GM23338 (cell line): ENCODE results near the gene MKI67.

ENCODE experiments used
- CREB1 ChIP-seq: fragments of 250-450 bp; sonication (Bioruptor Pico); IDR thresholded peaks from 2 replicates; pipeline ENCODE4 v1.5.0; 2020; ENCODE audit warnings: low read depth, mild to moderate bottlenecking, moderate library complexity
- CTCF ChIP-seq, 2 experiments: fragments of 200-600 bp in 1 of 2; sonication (generic) in 1 of 2; conservative IDR thresholded peaks; 2 replicates each; pipeline versions ENCODE4 v1.5.1 to v1.6.1; 2016 to 2017; ENCODE audit warnings: antibody characterized with exemption in 2 of 2, low read depth in 2 of 2, mild to moderate bottlenecking in 2 of 2, moderate library complexity in 1 of 2
- ETS1 ChIP-seq: IDR thresholded peaks from 2 replicates; pipeline ENCODE4 v1.6.1; 2016; ENCODE audit warnings: antibody characterized with exemption
- EZH2 ChIP-seq: fragments of 200-600 bp; sonication (generic); IDR thresholded peaks from one replicate; pipeline ENCODE4 v1.8.0; 2017; ENCODE audit warnings: antibody characterized with exemption, mild to moderate bottlenecking, low read depth; ENCODE audit not compliant: unreplicated experiment
- EZH2phosphoT487 ChIP-seq: fragments of 200-600 bp; sonication (generic); IDR thresholded peaks from one replicate; pipeline ENCODE4 v1.8.1; 2018; ENCODE audit warnings: antibody characterized with exemption; ENCODE audit not compliant: unreplicated experiment
- JUNB ChIP-seq: IDR thresholded peaks from one replicate; pipeline ENCODE4 v1.6.1; 2016; ENCODE audit warnings: antibody characterized with exemption; ENCODE audit not compliant: unreplicated experiment
- NANOG ChIP-seq: IDR thresholded peaks from 2 replicates; pipeline ENCODE4 v1.6.1; 2016; ENCODE audit warnings: antibody characterized with exemption, borderline replicate concordance
- POLR2AphosphoS5 ChIP-seq: IDR thresholded peaks from 2 replicates; pipeline ENCODE4 v1.6.1; 2016; ENCODE audit warnings: antibody characterized with exemption, low read depth
- REST ChIP-seq: IDR thresholded peaks from one replicate; pipeline ENCODE4 v1.6.1; 2018; ENCODE audit warnings: antibody characterized with exemption; ENCODE audit not compliant: unreplicated experiment

- TF ChIP-seq CTCF (conservative IDR thresholded peaks at IDR 0.05; ENCODE audit: low read depth in 2 of 2) = no peak
- no peak for TF ChIP-seq EZH2
- no peak for TF ChIP-seq NANOG
- no peak for TF ChIP-seq POLR2AphosphoS5
- TF ChIP-seq EZH2phosphoT487 = no peak
- TF ChIP-seq REST = no peak
- TF ChIP-seq CREB1 (CRISPR knock-in tag) = no peak
- TF ChIP-seq ETS1 = no peak
- no peak for TF ChIP-seq JUNB
Measured at GRCh38 chr10:128101901-128102300, 24.3 kb downstream of the MKI67 start.
